ENCODE results near the gene ZNF672. TPM values are rescaled to one million over a fixed set of nuclear protein-coding genes. Genes with fewer than 3 reads are reported as not detected.

Gene ZNF672
- total and polyA plus RNA-seq, 2 experiments from 2014 or later = 19.0 to 30.7 TPM

- H3K36me3 ChIP-seq (replicated peaks; ENCODE audit: insufficient read depth, low read depth) = no peaks in the 10 kb centered on the region
Observed at GRCh38 chr1:248892590-248892989, 54.6 kb downstream of the ZNF672 start.

GRCh38 chr1:248894837-248895236 is 56.8 kb downstream of the ZNF672 start:
- H3K4me2 ChIP-seq = no peak overlapping the region
- no peaks in the 10 kb centered on the region for H3K9me3 ChIP-seq (ENCODE audit: low read depth)
- H3K27ac ChIP-seq = no peak overlapping the region
- TF ChIP-seq EZH2phosphoT487 (IDR thresholded peaks at IDR 0.05; ENCODE audit: low read depth, severe bottlenecking, unreplicated experiment) = no peak
- TF ChIP-seq CTCF (IDR thresholded peaks at IDR 0.05; ENCODE audit: poor library complexity) = no peak
- no peak for TF ChIP-seq EZH2 (IDR thresholded peaks at IDR 0.05; ENCODE audit: borderline replicate concordance)
- H3K36me3 ChIP-seq (replicated peaks; ENCODE audit: insufficient read depth, low read depth) = no peaks in the 10 kb centered on the region
- no peaks in the 10 kb centered on the region for H3K9me2 ChIP-seq (replicated peaks; ENCODE audit: insufficient read depth)
- no peak for DNase-seq (ENCODE audit: low spot score)
- no peaks in the 10 kb centered on the region for H3K27me3 ChIP-seq
- no peak overlapping the region for H2AFZ ChIP-seq
- no peaks in the 10 kb centered on the region for H3K79me2 ChIP-seq
- H3K4me3 ChIP-seq = no peak overlapping the region
- H3K4me1 ChIP-seq (ENCODE audit: insufficient read depth) = no peaks in the 10 kb centered on the region
- H4K20me1 ChIP-seq (ENCODE audit: insufficient read depth, poor library complexity, severe bottlenecking) = no peaks in the 10 kb centered on the region

More at GRCh38 chr1:248892590-248892989, 54.6 kb downstream of the ZNF672 start:
- Histone ChIP-seq H4K20me1 (ENCODE audit: insufficient read depth, poor library complexity, severe bottlenecking) (no peaks in the 10 kb centered on the region), H3K9me2 (replicated peaks; ENCODE audit: insufficient read depth) (no peaks in the 10 kb centered on the region), H3K27ac (no peak overlapping the region), H2AFZ (no peak overlapping the region), H3K4me1 (ENCODE audit: insufficient read depth) (peaks cover 3% of the 10 kb centered on the region), H3K79me2 (no peaks in the 10 kb centered on the region), H3K27me3 (no peaks in the 10 kb centered on the region), H3K9me3 (ENCODE audit: low read depth) (no peaks in the 10 kb centered on the region), H3K4me3 (no peak overlapping the region), H3K4me2 (no peak overlapping the region)
- no peak for DNase-seq (ENCODE audit: low spot score)
- TF ChIP-seq CTCF (IDR thresholded peaks at IDR 0.05; ENCODE audit: poor library complexity) (no peak), EZH2 (IDR thresholded peaks at IDR 0.05; ENCODE audit: borderline replicate concordance) (no peak), EZH2phosphoT487 (IDR thresholded peaks at IDR 0.05; ENCODE audit: low read depth, severe bottlenecking, unreplicated experiment) (no peak)
- WGBS (ENCODE audit: low lambda C conversion rate, missing lambda C conversion rate) = 75% methylated on average over 1 of the region's 1 CpG

DNA sequence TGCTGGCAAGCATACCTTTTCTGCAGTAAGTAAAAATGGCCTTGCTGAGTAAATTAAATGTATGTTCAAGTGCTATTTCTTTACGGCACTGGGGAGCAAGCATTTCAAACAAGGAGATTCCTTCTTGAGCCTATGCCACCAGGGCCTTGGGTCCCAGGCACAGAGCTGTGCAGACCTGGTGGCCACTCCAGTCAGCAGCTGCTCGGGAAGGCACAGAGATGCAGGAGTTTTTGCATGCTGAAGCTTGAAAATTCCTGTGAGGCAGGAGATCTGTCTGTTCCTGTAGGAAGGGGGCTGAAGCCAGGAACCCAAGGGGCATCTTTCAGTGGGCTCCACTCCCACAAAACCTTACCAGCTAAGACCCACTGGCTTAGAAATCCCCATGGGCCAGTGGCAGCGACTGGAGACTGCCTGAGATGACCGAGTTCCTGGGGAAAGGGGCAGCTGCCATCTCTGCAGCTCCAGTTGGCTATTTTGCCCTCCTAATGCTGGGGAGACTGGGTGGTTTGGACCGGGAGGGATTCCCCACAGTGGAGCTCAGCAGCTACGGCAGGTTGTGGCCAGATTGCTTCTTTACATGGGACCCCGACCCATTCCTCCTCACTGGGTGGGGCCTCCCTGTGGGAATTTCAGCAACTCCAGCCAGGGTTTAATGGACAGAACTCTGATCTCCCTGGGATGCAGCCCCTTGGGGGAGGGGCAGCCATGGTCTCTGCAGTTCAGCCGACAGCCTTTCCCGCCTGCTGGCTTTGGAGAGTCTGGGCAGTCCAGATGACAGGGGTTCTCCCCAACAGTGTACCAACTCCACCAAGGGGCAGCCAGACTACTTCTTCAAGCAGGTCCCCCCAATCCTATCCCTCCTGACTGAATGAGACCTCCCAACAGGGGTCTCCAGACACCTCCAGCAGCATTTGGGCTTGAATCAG is 59.7 kb downstream of the ZNF672 start:
- TF ChIP-seq EZH2 (IDR thresholded peaks at IDR 0.05; ENCODE audit: borderline replicate concordance) = no peak
- TF ChIP-seq CTCF (IDR thresholded peaks at IDR 0.05; ENCODE audit: poor library complexity) = no peak
- TF ChIP-seq EZH2phosphoT487 (IDR thresholded peaks at IDR 0.05; ENCODE audit: low read depth, severe bottlenecking, unreplicated experiment) = no peak
- no peaks in the 10 kb centered on the region for H3K9me3 ChIP-seq (ENCODE audit: low read depth)
- H3K4me1 ChIP-seq (ENCODE audit: insufficient read depth) = no peaks in the 10 kb centered on the region
- H2AFZ ChIP-seq = peak overlapping the region; percentile 40
- peaks cover 5% of the 10 kb centered on the region for H3K27me3 ChIP-seq
- peak overlapping the region; percentile 25 for H3K4me2 ChIP-seq
- H4K20me1 ChIP-seq (ENCODE audit: insufficient read depth, poor library complexity, severe bottlenecking) = no peaks in the 10 kb centered on the region
- H3K79me2 ChIP-seq = no peaks in the 10 kb centered on the region
- no peaks in the 10 kb centered on the region for H3K36me3 ChIP-seq (replicated peaks; ENCODE audit: insufficient read depth, low read depth)
- H3K4me3 ChIP-seq = no peak overlapping the region
- 65% methylated on average over 9 of the region's 9 CpGs for WGBS (ENCODE audit: low lambda C conversion rate, missing lambda C conversion rate)
- DNase-seq (ENCODE audit: low spot score) = no peak
- no peak overlapping the region for H3K27ac ChIP-seq
- H3K9me2 ChIP-seq (replicated peaks; ENCODE audit: insufficient read depth) = no peaks in the 10 kb centered on the region

Small RNAs within 50 kb of the gene (microRNA-seq; reads per million reads assigned to microRNA genes)
- 2.2 reads per million for gene MIR3124

Small RNAs within 50 kb of the gene (small RNA-seq; reads per million reads assigned to genes)
- not detected for gene MIR3124

Other genes with a start within 250 kb of the ZNF672 start
- gene OR2T10, start 240.5 kb upstream of the ZNF672 start, total RNA-seq = not detected in 2 replicates
- gene OR2T10, start 240.5 kb upstream of the ZNF672 start, polyA plus RNA-seq = not detected in 2 replicates
- not detected in 2 replicates for gene OR2T11, start 203.1 kb upstream of the ZNF672 start, total RNA-seq
- not detected in 2 replicates for gene OR2T11, start 203.1 kb upstream of the ZNF672 start, polyA plus RNA-seq
- not detected in 2 replicates for gene OR2T35, start 192.9 kb upstream of the ZNF672 start, total RNA-seq
- not detected in 2 replicates for gene OR2T35, start 192.9 kb upstream of the ZNF672 start, polyA plus RNA-seq
- gene OR2T27, start 182.7 kb upstream of the ZNF672 start, total RNA-seq = not detected in 2 replicates
- not detected in 2 replicates for gene OR2T27, start 182.7 kb upstream of the ZNF672 start, polyA plus RNA-seq
- gene OR14I1, start 135.5 kb upstream of the ZNF672 start, total RNA-seq = not detected in 2 replicates
- gene OR14I1, start 135.5 kb upstream of the ZNF672 start, polyA plus RNA-seq = not detected in 2 replicates
- gene LYPD8, start 82.5 kb upstream of the ZNF672 start, total RNA-seq = not detected in 2 replicates
- not detected in 2 replicates for gene LYPD8, start 82.5 kb upstream of the ZNF672 start, polyA plus RNA-seq
- gene SH3BP5L, start 12.3 kb upstream of the ZNF672 start, total RNA-seq = 13.2 and 17.2 TPM in 2 replicates
- gene SH3BP5L, start 12.3 kb upstream of the ZNF672 start, polyA plus RNA-seq = 5.3 and 6.5 TPM in 2 replicates
- 24.2 and 42.1 TPM in 2 replicates for gene ZNF692, start 20.9 kb downstream of the ZNF672 start, total RNA-seq
- 60.8 and 79.9 TPM in 2 replicates for gene ZNF692, start 20.9 kb downstream of the ZNF672 start, polyA plus RNA-seq
- gene PGBD2, start 68.0 kb downstream of the ZNF672 start, total RNA-seq = 5.6 and 8.0 TPM in 2 replicates
- 5.6 and 6.6 TPM in 2 replicates for gene PGBD2, start 68.0 kb downstream of the ZNF672 start, polyA plus RNA-seq